GM18505 (cell line): Measurements from ENCODE around the gene DHX34.
"Not testable (repeated sequence)": the region's sequence is repeated elsewhere in the genome, so short reads cannot be mapped to it uniquely, and the experiment has no call there.

Experiments used
- ATAC-seq: cut with Tn5 transposase; IDR thresholded peaks from one replicate; pipeline ENCODE4 v1.9.1; 2021; ENCODE audit not compliant: unreplicated experiment
- POLR2A ChIP-seq: IDR thresholded peaks from 4 replicates; pipeline ENCODE4 v1.6.1; 2011; ENCODE audit warnings: borderline replicate concordance; ENCODE audit not compliant: insufficient read depth, insufficient read length; ENCODE audit errors: extremely low read depth

DHX34 gene

GRCh38 chr19:47404334-47405196 lies 55.5 kb downstream of the DHX34 start:
- ATAC-seq: no peak
- no peak for TF ChIP-seq POLR2A

GRCh38 chr19:47405197-47405550 lies 56.1 kb downstream of the DHX34 start:
- ATAC-seq: no peak
- TF ChIP-seq POLR2A: no peak

GRCh38 chr19:47405854-47406417 lies 56.8 kb downstream of the DHX34 start:
- ATAC-seq: no peak

DNA sequence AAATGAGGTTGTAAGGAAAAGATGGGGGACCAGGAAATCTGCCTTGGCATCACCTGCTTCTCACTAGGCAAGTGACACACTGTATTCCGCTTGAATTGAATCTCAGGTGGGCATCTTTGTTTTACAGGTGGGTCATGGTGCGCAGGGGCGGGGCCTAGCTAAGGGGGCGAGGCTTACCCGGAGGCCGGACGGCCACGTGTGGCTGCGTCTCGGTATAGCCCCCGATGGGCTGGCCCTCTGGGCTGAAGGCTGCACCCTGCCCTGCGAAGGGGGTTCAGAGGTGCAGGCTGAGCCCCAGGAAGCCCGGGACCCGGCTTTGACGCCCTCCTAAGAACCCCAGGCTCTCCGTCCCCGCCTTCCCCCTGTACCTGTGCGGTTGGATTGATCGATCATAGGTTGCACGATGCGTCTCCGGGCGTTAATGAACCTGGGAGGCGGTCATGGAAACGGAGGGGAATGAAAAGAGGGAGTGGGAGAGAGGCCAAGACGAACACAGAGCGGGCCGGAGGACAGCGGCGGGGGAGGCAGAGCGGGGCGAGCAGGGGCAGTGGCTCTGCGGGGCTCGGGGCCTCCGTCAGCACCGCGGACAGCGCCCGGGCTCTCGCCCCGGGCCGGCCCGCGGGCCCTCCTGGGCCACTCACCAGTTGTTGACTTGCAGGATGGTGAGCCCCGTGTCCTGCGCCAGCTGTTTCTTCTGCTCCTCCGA lies 57.7 kb downstream of the DHX34 start:
- ATAC-seq: no peak
- no peak for TF ChIP-seq POLR2A

More at GRCh38 chr19:47405854-47406417, 56.8 kb downstream of the DHX34 start:
- TF ChIP-seq POLR2A: no peak

GRCh38 chr19:47407417-47407774 lies 58.3 kb downstream of the DHX34 start:
- no peak for TF ChIP-seq POLR2A
- ATAC-seq: no peak

- no peak for TF ChIP-seq POLR2A
- no peak for ATAC-seq
These were observed 59.2 kb downstream of the DHX34 start for GRCh38 chr19:47408156-47408938.

GRCh38 chr19:47411101-47411500 lies 62.0 kb downstream of the DHX34 start:
- ATAC-seq: no peak
- TF ChIP-seq POLR2A: no peak

DNA sequence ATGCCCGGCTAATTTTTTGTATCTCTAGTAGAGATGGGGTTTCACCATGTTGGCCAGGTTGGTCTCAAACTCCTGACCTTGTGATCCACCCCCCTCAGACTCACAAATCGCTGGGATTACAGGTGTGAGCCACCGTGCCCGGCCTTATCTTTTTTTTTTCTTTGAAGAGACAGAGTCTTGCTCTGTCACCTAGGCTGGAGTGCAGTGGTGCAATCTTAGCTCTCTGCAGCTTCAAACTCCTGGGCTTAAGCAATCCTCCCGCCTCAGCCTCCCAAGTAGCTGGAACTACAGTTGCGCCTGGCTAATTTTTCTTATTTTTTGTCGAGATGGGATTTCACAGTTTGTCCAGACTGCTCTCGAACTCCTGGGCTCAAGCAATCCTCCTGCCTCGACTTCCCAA lies 62.6 kb downstream of the DHX34 start:
- ATAC-seq: not testable (repeated sequence)

DNA sequence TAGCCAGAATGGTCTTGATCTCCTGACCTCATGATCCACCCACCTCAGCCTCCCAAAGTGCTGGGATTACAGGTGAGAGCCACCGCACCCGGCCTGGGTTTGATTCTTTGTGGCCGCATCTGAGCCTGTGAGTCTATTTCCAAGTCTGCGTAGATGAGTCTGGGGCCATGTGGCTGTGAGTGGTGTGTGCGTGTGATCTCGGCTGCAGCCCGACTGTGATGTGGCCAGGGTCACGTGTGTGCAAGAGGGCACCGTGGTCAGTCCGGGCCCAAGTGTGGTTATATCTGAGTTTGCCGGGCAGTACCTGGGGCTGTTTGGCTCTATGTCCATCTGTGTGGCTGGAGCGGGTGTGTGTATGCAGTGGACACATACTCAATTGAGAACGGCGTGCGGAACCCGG lies 64.8 kb downstream of the DHX34 start:
- no peak for TF ChIP-seq POLR2A
- no peak for ATAC-seq

GRCh38 chr19:47414469-47414868 lies 65.4 kb downstream of the DHX34 start:
- ATAC-seq: no peak
- TF ChIP-seq POLR2A: no peak

GRCh38 chr19:47415953-47416642 lies 67.0 kb downstream of the DHX34 start:
- TF ChIP-seq POLR2A: no peak
- no peak for ATAC-seq

DNA sequence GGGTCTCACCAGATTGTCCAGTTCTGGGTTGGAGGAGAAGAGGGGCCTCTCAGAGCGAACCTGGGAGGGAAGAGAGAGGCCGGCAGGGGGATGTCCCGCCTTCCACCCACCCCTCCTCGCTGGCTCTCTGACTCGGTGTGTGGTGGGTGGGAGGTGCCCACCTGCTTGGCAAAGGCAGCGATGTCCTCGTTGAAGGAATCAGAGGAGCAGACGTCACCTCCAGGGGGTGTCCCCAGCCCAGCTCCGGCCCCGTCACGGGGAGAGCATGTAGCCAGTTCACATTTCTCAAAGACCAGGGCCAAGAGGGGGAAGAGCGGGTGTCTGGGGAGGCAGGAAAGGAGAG lies 67.5 kb downstream of the DHX34 start:
- TF ChIP-seq POLR2A: no peak

More for the DNA sequence above, 67.5 kb downstream of the DHX34 start:
- ATAC-seq: no peak
